NCI-H1436 (cell line): ENCODE results near the gene FUT6.
"Not testable (repeated sequence)": the region's sequence is repeated elsewhere in the genome, so short reads cannot be mapped to it uniquely, and the experiment has no call there.

Source experiments
- DNase-seq: peaks from one replicate; lab custom pipeline; 2025; lab: John Stamatoyannopoulos, UW

FUT6 gene

GRCh38 chr19:5785423-5785822, 54.1 kb downstream of the FUT6 start:
- no peak for DNase-seq

DNA sequence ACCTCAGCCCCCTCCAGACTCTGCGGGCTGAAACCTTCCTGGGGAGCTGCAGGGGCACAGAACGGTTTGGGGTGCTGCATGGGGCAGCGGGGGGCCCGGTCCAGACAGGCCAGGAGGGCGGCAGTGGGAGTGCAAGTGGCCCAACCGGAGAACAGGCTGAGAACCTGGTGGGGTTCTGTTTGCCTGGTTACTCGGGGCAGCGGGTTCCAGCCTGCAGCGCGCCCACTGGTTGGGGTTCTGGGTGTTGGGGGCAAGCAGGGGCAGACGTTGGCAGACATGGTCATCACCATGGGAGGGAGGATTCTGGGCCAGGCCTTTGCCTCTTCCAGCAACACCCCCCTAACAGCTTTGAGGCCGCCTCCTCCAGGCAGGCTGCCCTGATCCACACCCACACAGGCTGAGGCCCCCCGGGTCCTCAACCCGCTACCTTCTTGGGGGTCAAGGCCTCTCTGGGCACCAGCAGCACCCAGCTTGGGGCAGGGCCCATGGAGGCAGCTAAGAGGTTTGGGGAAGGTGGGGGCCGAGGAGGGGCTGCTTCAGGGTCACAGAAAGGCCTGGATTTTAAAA, 54.8 kb downstream of the FUT6 start, which contains the start of gene PRR22:
Gene PRR22 (minus strand): TSS at position 166 of the 567 bp plus-strand sequence. CDS start 86 bp downstream, at position 80.
- no peak for DNase-seq

DNA sequence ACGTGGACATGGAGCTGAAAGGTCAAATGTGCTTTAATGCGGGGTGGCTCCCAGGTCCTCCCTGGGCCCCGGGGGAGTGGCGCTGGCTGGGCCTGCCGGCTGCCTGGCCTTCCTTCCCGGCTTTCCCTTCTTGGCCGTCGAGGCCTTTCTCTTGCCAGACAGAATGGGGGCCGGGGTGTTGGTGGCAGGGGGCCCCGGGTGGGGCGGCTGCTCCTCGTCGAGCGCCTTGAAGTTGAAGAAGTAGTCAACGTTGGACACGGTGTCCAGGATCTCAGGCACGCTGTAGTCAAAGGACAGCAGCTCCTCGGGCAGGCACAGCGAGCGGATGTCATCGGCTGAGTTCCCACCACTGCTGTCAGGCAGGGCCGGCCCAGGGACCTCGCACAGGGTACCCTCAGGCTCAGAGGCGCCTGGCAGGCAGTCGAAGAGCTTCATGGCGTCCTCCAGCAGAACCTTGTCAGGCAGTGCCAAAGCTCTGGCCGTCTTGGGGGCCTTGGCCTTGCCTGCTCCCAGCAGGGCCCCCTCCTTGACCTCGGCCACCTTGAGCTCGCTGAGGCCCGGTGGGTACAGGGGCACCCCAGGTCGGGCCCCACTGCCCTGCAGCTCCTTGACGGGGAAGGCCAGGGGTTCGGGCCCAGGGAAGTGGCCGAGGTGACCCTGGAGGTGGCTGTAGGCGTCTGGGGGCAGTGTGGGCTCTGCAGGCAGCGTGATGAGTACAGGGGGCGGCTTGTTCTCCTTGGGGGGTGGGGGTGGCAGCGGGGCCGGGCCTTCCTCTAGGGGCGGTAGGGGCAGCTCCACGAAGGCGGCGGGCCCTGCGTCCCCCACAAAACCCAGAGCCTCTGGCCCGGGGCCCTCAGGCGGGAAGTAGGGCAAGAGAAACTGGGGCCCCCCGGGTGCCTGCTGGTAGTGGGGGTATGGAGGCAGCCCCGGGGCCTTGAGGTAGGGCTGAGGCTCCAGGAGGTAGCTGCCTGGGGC, 56.3 kb downstream of the FUT6 start:
- DNase-seq, result no peak

DNA sequence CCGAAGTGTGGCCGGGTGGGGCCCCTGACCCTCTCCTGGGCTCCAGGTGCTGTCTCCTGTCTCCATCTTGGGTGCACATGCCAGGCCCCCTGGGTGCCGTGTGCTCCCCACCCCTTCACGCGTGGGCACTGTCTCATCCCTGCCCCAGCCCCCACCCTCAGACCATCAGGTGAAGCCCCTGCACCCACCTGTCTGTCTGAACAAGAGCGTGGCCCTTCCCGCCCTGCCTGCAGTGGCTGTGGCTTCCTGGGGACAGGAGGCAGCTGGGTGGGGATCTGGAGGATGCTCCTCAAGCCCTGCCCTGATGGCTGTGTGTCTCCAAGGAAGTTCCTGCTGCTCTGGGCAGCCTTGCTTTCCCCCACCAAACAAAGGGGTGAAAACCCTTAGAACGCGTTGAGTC, 57.2 kb downstream of the FUT6 start:
- no peak for DNase-seq

DNA sequence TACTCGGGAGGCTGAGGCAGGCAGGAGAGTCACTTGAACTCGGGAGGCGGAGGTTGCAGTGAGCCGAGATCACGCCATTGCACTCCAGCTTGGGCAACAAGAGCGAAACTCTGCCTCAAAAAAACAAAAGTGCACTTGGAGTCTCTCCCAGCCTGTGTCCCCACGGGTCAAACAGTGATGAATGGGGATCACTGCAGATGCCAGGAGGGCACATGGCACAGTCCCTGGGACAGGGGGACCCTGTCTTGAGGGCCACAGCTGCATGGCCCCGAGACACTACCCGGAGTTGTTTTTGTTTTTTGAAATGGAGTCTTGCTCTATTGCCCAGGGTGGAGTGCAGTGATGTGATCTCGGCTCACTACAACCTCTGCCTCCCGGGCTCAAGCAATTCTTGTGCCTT, 58.6 kb downstream of the FUT6 start:
- not testable (repeated sequence) for DNase-seq
